Gastrocnemius medialis (tissue), 4 donors: ENCODE measurements around the gene CTNNA2. TPM values are rescaled to one million over a fixed set of nuclear protein-coding genes. Genes with fewer than 3 reads are reported as not detected.

Source experiments
- ATAC-seq, 2 donors: fragments of 150-250 bp; one replicate each; pipeline ENCODE4 v1.9.1; 2016
- DNase-seq, 2 donors: peaks; one replicate each; pipeline ENCODE4 v3.0.0-alpha.2; 2019
- H3K27ac ChIP-seq, 4 donors: fragments of 200-600 bp; sonication (generic); 1 replicate in 1 of 4; 2 replicates in 3 of 4; pipeline ENCODE4 v1.5.1; 2016 to 2018; ENCODE audit warnings: mild to moderate bottlenecking in 2 of 4, moderate library complexity in 1 of 4
- H3K27me3 ChIP-seq, 3 donors: fragments of 200-600 bp; sonication (generic) in 2 of 3; 1 replicate in 1 of 3; 2 replicates in 2 of 3; pipeline versions ENCODE4 v1.5.1 to v1.6.0; 2016 to 2019; ENCODE audit warnings: mild to moderate bottlenecking in 1 of 3, moderate library complexity in 1 of 3
- H3K36me3 ChIP-seq, 2 donors: fragments of 200-600 bp; sonication (generic) in 1 of 2; one replicate each; pipeline ENCODE4 v1.5.1; 2017 to 2018
- H3K4me1 ChIP-seq, 2 donors: fragments of 200-600 bp; sonication (generic) in 1 of 2; one replicate each; pipeline ENCODE4 v1.5.1; 2016 to 2017; ENCODE audit warnings: mild to moderate bottlenecking in 2 of 2
- H3K4me3 ChIP-seq, 4 donors: fragments of 200-600 bp; sonication (generic) in 3 of 4; 1 replicate in 1 of 4; 2 replicates in 3 of 4; pipeline ENCODE4 v1.5.1; 2016 to 2019; ENCODE audit warnings: mild to moderate bottlenecking in 2 of 4
- H3K9me3 ChIP-seq, 3 donors: fragments of 200-600 bp; sonication (generic) in 2 of 3; 1 replicate in 1 of 3; 2 replicates in 2 of 3; pipeline ENCODE4 v1.5.1; 2016 to 2019
- POLR2A ChIP-seq, 2 donors: fragments of 450-650 bp; IDR thresholded peaks; one replicate each; pipeline ENCODE4 v1.6.1; 2017; ENCODE audit warnings: antibody characterized with exemption in 2 of 2, mild to moderate bottlenecking in 2 of 2, moderate library complexity in 2 of 2
- in situ Hi-C, 4 donors: fragments of 200-750 bp; cut with MboI; loops; one replicate each; pipeline versions ENCODE4 v1.15.0 to v1.8.0; 2017; ENCODE audit warnings: low sequenced_read_pairs in 4 of 4
- intact Hi-C: fragments of 100-400 bp; cut with DNase I; formaldehyde crosslinking; loops from one replicate; pipeline ENCODE4 v1.15.1; 2023; ENCODE audit warnings: low total_unique reads
- total RNA-seq, 4 donors: library from RNA; depleted of rRNA; stranded (reverse); fragments of >200 nt; gene quantifications; one replicate each; pipeline versions ENCODE4 v1.1.0 to v1.2.3, GENCODE V29; 2016
- TF ChIP-seq, protein P1 (sequence below), 5 experiments: fragments of 450-650 bp in 3 of 5; fragments of 200-600 bp in 2 of 5; sonication (generic) in 2 of 5; IDR thresholded peaks in 4 of 5; conservative IDR thresholded peaks in 1 of 5; 1 replicate in 4 of 5; 2 replicates in 1 of 5; pipeline ENCODE4 v1.5.1; 2016 to 2019; ENCODE audit warnings: antibody characterized with exemption in 5 of 5, mild to moderate bottlenecking in 3 of 5, moderate library complexity in 3 of 5

CTNNA2 gene
- total RNA-seq, 4 donors from 2014 or later: not detected

DNA sequence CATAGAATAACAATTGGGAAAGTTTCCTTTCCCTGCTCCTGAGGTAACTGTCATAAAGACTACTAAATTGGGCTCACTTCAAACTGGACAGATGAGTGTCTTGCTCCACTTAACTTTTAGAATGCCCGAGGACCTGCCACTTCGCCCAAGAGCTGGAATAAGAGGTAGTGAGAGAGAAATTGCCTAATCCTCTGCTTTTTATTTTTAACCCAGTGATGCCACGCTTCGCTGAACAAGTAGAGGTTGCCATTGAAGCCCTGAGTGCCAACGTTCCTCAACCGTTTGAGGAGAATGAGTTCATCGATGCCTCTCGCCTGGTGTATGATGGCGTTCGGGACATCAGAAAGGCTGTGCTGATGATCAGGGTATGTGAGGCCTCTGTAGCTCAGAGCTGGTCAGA is 1061.1 kb downstream of the CTNNA2 start:
- no peaks in the 10 kb centered on the region for H3K4me1 ChIP-seq
- no peaks in the 10 kb centered on the region for H3K9me3 ChIP-seq
- no peak overlapping the region for H3K4me3 ChIP-seq
- intact Hi-C loops: no loop called here
- no peak overlapping the region for H3K27ac ChIP-seq
- H3K36me3 ChIP-seq: no peaks in the 10 kb centered on the region
- no peaks in the 10 kb centered on the region for H3K27me3 ChIP-seq
- in situ Hi-C loops: no loop called here
- TF ChIP-seq POLR2A (IDR thresholded peaks at IDR 0.05): no peak
- TF ChIP-seq, protein P1, sequence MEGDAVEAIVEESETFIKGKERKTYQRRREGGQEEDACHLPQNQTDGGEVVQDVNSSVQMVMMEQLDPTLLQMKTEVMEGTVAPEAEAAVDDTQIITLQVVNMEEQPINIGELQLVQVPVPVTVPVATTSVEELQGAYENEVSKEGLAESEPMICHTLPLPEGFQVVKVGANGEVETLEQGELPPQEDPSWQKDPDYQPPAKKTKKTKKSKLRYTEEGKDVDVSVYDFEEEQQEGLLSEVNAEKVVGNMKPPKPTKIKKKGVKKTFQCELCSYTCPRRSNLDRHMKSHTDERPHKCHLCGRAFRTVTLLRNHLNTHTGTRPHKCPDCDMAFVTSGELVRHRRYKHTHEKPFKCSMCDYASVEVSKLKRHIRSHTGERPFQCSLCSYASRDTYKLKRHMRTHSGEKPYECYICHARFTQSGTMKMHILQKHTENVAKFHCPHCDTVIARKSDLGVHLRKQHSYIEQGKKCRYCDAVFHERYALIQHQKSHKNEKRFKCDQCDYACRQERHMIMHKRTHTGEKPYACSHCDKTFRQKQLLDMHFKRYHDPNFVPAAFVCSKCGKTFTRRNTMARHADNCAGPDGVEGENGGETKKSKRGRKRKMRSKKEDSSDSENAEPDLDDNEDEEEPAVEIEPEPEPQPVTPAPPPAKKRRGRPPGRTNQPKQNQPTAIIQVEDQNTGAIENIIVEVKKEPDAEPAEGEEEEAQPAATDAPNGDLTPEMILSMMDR (IDR thresholded peaks at IDR 0.05 in 4 of 5, conservative IDR thresholded peaks at IDR 0.05 in 1 of 5): no peak
- no peak for ATAC-seq
- DNase-seq: no peak

DNA sequence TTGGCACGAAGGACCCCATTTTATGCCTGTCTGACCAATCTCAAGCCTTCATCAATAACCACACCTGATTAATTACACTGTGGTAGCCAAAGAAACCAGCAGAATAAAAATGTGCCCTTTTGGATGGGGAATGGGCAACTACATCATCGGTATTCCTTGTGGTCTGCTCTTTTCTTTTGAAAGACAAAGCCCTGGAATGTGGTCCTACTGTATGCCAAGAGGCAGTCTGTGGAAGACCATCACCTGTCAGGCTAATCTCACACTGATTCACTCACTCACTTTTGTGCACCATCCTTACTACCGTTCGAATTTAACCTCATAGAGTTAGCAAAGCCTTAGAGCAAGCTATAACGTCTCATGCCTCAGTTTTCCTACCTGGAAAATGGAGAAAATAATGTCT is 1066.9 kb downstream of the CTNNA2 start:
- Histone ChIP-seq H3K4me1 (no peaks in the 10 kb centered on the region), H3K27me3 (no peaks in the 10 kb centered on the region), H3K36me3 (no peaks in the 10 kb centered on the region), H3K4me3 (no peak overlapping the region), H3K9me3 (no peaks in the 10 kb centered on the region), H3K27ac (no peak overlapping the region)
- TF ChIP-seq POLR2A (IDR thresholded peaks at IDR 0.05): no peak
- TF ChIP-seq, protein P1 (IDR thresholded peaks at IDR 0.05 in 4 of 5, conservative IDR thresholded peaks at IDR 0.05 in 1 of 5): no peak
- in situ Hi-C loops (no loop called here), intact Hi-C loops (no loop called here)
- no peak for ATAC-seq
- no peak for DNase-seq

DNA sequence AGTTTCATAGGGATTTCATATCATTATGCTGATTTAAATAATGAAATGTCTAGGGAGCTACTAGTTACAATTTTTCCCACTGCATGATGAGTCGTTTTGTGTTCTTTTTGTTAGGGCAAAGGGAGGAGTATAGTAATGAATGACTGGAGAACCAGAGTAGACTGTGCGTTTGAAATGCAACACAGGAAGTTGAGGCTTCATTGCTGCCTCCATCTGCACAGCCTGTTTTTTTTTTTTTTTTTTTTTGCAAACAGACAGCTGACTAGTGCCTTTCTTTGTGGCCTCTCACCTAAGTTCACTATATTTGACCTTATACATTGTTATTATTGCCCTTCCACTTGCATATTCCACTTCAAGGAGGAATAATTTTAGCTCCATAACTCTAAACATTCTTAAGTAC is 1078.4 kb downstream of the CTNNA2 start:
- in situ Hi-C loops: no loop called here
- no peaks in the 10 kb centered on the region for H3K36me3 ChIP-seq
- H3K4me3 ChIP-seq: no peak overlapping the region
- no peak overlapping the region for H3K27ac ChIP-seq
- TF ChIP-seq POLR2A (IDR thresholded peaks at IDR 0.05): no peak
- TF ChIP-seq, protein P1 (IDR thresholded peaks at IDR 0.05 in 4 of 5, conservative IDR thresholded peaks at IDR 0.05 in 1 of 5): no peak
- no peaks in the 10 kb centered on the region for H3K9me3 ChIP-seq
- DNase-seq (no peak), ATAC-seq (no peak)
- intact Hi-C loops: no loop called here
- H3K27me3 ChIP-seq: no peaks in the 10 kb centered on the region
- no peaks in the 10 kb centered on the region for H3K4me1 ChIP-seq

DNA sequence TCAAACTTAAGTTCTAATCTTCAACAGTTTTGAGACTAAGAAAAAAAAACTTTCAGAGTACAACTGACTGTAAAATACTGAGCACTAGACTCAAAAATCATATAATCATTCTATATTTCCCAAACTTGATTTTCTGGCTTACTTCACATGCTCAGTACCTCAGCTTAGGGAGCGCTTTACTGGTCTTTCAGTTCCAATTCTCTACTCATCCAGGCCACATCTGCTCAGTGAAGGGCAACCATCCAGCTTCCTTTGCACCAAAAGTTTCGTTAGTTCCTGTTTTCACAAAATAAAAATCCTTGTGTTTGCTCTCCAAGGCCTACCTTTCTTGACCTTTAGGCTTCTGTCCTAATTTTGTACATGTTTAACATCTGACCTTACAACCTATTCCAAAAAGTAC is 1079.3 kb downstream of the CTNNA2 start:
- Histone ChIP-seq H3K9me3 (no peaks in the 10 kb centered on the region), H3K27ac (no peak overlapping the region), H3K4me1 (no peaks in the 10 kb centered on the region), H3K36me3 (no peaks in the 10 kb centered on the region), H3K27me3 (no peaks in the 10 kb centered on the region), H3K4me3 (no peak overlapping the region)
- ATAC-seq: no peak
- TF ChIP-seq, protein P1 (IDR thresholded peaks at IDR 0.05 in 4 of 5, conservative IDR thresholded peaks at IDR 0.05 in 1 of 5): no peak
- TF ChIP-seq POLR2A (IDR thresholded peaks at IDR 0.05): no peak
- no peak for DNase-seq
- intact Hi-C loops: no loop called here
- in situ Hi-C loops: no loop called here

DNA sequence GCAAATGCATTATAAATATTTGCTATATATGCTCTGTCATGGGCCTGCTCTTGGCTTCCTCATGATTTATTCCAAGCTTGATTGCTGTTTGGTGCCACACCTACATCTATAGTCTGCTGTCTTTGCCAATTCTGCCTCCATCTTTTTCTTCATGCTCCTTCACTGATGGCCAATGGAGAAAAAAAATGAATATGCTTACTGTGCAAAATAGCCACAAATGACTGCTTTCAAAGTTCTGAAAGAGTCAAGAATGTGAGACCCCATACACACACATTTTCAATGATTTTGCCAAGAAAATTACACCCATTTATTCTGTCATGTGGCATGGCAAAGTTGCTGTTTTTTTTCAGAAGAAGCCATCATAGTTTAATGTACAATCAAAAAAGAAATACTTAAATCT is 1097.3 kb downstream of the CTNNA2 start:
- H3K27me3 ChIP-seq: no peaks in the 10 kb centered on the region
- TF ChIP-seq POLR2A (IDR thresholded peaks at IDR 0.05): no peak
- TF ChIP-seq, protein P1 (IDR thresholded peaks at IDR 0.05 in 4 of 5, conservative IDR thresholded peaks at IDR 0.05 in 1 of 5): no peak
- ATAC-seq (no peak), DNase-seq (no peak)
- H3K27ac ChIP-seq: no peak overlapping the region
- H3K4me3 ChIP-seq: no peak overlapping the region
- H3K4me1 ChIP-seq: no peaks in the 10 kb centered on the region
- no peaks in the 10 kb centered on the region for H3K36me3 ChIP-seq
- H3K9me3 ChIP-seq: no peaks in the 10 kb centered on the region
- intact Hi-C loops: no loop called here
- in situ Hi-C loops: no loop called here
